Measurements from ENCODE around the gene ALKBH4.

ALKBH4 gene

DNA sequence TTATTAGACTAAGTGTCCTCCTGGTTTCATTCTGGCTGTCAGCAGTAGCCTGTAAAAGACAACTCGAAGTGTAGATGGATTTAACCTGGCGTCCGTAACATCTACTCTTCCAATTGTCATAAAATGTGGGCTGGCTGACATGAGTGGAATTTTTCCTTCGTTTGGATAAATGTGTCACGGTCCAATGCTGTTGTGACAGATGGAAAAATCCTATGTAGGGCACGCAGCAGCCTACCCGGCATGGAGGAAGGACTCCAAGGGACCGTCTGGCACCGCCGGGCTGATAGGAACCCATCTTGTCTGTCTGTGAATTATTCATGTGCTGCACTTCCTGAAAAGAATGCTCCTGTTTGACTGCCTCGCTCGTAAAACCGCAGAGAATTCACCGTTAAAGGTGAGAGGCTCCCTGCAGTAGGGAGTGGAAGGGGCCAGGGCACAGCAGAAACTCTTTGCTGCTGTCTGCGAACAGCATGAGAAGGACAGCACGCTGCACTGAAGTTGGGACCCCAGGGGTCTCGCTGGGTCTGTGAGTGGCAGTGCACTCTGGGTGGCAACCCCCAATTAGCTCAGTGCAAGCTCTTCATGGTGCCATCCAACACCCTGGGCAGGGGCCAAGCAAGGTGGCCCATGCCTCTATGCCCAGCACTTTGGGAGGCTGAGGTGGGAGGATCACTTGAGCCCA lies 32.9 kb downstream of the ALKBH4 start:
- H3K4me1 Mint-ChIP-seq = peaks cover 74% of the 10 kb centered on the region
- H3K27me3 Mint-ChIP-seq = no peaks in the 10 kb centered on the region
- peaks cover 11% of the 10 kb centered on the region for H3K36me3 Mint-ChIP-seq (ENCODE audit: low read depth)
- peak overlapping the region; percentile 71 for H3K4me3 Mint-ChIP-seq
- no peaks in the 10 kb centered on the region for H3K9me3 Mint-ChIP-seq
- peak overlapping the region; percentile 90 for H3K27ac Mint-ChIP-seq
- ATAC-seq (peak; percentile 45), DNase-seq (peak; percentile 52)

DNA sequence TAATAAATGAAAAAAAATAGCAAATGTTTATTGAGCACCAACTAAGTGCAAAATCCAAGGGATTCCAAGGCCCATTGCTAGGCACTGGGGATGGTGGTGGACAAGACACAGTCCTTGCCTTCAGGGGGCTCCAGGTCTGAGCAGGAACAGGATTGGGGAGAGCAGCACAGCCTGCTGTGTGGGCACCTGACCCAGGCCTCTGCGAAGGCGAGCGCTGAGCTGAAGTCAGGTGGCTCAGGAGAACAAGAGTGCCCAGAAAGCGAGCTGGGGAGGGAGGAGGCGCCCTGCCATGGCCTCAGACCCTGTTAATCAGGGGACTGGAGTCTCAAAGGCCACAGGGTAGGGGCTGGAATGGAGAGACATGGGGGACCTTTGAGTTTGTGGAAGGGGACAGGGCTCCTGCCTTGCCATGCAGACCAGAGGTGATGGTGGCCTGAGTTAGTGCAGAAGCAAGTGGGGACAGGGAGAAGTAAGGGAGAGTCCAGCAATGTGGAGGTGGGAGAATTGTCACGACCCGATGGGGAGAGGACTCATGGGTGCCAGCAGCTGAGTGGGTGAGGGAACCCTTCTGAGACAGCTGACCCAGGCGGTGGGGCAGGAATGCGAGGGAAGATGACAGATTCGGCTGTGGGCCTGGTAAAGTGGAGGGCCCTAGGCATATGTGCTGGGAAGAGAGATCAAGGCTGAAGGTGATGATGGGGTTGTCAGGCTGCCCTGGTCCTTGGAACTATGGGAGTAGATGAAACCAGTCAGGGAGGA lies 35.3 kb downstream of the ALKBH4 start:
- Mint-ChIP-seq H3K4me3 (no peak overlapping the region), H3K27me3 (no peaks in the 10 kb centered on the region), H3K9me3 (no peaks in the 10 kb centered on the region), H3K4me1 (peaks cover 83% of the 10 kb centered on the region), H3K36me3 (ENCODE audit: low read depth) (peaks cover 26% of the 10 kb centered on the region), H3K27ac (peak overlapping the region; percentile 14)
- no peak for ATAC-seq
- no peak for DNase-seq

DNA sequence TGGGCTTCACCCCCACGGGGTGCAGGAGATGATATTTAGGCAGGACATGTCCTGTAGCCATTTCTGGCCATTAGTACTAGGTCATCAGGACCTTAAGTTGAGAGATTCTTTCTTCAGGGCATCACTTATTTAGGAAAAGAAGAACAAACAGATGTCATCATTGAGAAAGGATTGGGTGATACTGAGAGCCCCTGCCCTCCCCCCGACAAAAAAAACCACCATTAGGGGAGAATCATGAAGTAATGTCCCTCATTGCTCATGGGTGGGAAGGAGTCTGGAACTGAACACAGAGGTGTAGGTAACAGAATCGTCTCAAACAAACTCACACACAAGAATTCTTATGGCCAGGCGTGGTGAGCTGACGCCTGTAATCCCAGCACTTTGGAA lies 37.7 kb downstream of the ALKBH4 start:
- H3K9me3 Mint-ChIP-seq = no peaks in the 10 kb centered on the region
- peaks cover 79% of the 10 kb centered on the region for H3K4me1 Mint-ChIP-seq
- peak overlapping the region; percentile 83 for H3K4me3 Mint-ChIP-seq
- DNase-seq (no peak), ATAC-seq (no peak)
- no peaks in the 10 kb centered on the region for H3K27me3 Mint-ChIP-seq
- peaks cover 26% of the 10 kb centered on the region for H3K36me3 Mint-ChIP-seq (ENCODE audit: low read depth)
- peak overlapping the region; percentile 100 for H3K27ac Mint-ChIP-seq

DNA sequence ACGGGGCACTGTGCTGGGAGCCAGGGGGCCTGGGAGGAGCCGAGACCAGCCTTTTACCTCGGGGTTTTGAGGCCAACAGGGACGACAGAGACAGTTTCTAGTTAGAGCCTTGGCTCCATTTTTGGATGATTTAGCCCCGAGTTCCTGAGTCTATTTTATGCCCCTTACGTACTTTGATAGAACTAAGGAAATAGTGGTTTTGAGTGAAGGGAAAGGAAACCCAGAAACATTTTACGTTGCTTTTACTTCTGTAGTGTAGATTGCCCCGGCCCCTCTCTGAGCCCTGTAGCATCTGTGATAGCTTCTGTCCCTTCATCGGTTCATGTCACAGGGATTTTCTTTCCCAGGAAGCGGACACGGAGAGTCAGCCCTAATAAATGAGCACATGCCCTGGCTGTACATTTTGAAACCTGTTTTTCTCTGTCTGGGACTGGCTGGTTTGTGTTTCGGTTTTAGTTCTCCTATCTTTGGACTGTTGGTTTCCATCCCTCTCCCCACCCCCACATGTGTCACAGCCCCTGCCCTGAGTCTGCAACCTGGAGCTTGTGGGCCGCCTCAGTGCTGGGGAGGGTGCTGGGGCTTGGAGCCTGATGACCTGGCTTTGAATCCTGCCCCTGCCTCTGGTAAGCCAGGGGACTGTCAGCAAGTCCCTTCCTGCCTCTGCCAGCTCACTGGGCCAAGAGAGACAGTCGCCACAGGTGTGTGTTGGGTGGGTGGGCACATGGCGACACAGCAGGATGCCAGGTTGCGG lies 38.2 kb downstream of the ALKBH4 start:
- DNase-seq (peak; percentile 80), ATAC-seq (peak; percentile 83)
- no peaks in the 10 kb centered on the region for H3K27me3 Mint-ChIP-seq
- H3K9me3 Mint-ChIP-seq = no peaks in the 10 kb centered on the region
- peak overlapping the region; percentile 83 for H3K4me3 Mint-ChIP-seq
- peaks cover 73% of the 10 kb centered on the region for H3K4me1 Mint-ChIP-seq
- peak overlapping the region; percentile 100 for H3K27ac Mint-ChIP-seq
- H3K36me3 Mint-ChIP-seq (ENCODE audit: low read depth) = peaks cover 26% of the 10 kb centered on the region

DNA sequence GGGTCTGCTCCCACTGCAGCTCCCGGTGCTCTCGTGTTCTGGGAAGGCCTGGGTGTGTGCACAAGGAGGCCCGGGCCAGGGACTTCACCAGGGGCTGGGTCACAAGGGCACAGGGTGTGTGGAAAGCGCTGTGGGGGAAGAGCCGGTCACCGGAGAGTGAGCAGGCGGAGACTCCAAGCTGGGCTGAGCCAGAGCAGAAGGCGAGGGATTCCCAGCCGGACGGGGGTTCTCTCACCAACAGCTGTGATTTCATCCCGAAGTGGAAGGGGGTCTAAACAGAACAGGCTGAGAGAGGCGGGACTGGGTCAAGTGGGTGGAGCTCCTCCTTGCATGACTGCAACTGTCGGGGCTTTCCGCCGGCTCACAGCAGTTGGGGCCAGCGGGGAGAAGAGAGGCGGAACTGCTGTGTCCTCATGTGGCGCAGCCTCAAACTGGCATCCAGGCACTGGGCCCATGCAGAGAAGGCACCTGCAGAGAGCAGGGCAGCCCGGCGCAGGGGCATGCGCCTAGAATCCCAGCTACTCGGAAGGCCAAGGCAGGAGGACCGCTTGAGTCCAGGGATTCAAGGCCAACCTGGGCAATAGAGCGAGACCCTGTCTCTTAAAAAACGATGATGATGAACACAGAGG lies 38.9 kb downstream of the ALKBH4 start:
- Mint-ChIP-seq H3K27me3 (no peaks in the 10 kb centered on the region), H3K36me3 (ENCODE audit: low read depth) (peaks cover 29% of the 10 kb centered on the region), H3K27ac (peak overlapping the region; percentile 100), H3K4me3 (peak overlapping the region; percentile 83), H3K9me3 (no peaks in the 10 kb centered on the region), H3K4me1 (peaks cover 72% of the 10 kb centered on the region)
- DNase-seq (peak; percentile 85), ATAC-seq (peak; percentile 81)

DNA sequence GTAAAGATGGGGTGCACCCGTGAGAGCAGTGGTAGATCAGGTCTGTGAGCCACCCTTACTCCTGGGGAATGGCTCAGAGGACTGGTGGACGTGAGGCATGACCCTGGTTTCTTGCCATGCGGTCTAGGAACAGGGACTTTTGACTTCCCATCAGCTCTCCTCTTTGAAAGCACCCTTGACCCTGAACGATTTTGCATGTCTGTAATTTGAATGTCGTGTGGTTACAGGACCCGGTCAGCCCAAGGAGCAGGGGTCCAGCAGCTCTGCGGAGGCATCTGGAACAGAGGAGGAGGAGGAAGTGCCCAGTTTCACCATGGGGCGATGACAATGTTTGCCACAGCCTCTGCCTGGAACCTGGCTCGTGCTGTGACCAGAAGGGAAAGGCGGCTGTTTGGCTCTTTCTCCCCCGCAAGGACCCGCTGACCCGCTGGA lies 39.9 kb downstream of the ALKBH4 start:
- ATAC-seq (no peak), DNase-seq (no peak)
- H3K9me3 Mint-ChIP-seq = no peaks in the 10 kb centered on the region
- peak overlapping the region; percentile 100 for H3K27ac Mint-ChIP-seq
- H3K36me3 Mint-ChIP-seq (ENCODE audit: low read depth) = peaks cover 34% of the 10 kb centered on the region
- H3K4me1 Mint-ChIP-seq = peaks cover 75% of the 10 kb centered on the region
- H3K27me3 Mint-ChIP-seq = no peaks in the 10 kb centered on the region
- no peak overlapping the region for H3K4me3 Mint-ChIP-seq

DNA sequence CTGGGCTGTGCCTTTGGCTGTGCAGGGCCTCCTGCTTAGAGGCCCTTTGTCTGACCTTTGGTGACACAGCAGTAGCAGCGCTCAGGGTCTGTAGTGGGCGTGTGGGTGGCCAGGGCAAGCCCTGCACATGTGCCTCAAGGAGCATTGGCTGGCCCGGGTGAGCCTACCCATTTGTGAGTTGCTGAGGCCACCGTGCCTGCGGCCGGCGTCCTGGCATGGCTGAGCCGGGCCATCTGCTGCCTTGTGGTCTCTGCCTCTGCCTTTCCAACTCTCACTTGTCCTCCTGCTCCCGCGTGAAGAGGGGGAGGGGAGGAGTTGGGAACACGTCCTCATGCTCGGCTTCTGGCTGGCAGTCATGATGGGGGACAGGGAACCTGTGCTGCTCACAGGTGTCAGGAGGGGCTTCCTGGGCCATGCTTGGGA lies 40.5 kb downstream of the ALKBH4 start:
- Mint-ChIP-seq H3K9me3 (no peaks in the 10 kb centered on the region), H3K27ac (peak overlapping the region; percentile 100), H3K4me3 (no peak overlapping the region), H3K4me1 (peaks cover 73% of the 10 kb centered on the region), H3K27me3 (no peaks in the 10 kb centered on the region), H3K36me3 (ENCODE audit: low read depth) (peaks cover 36% of the 10 kb centered on the region)
- no peak for ATAC-seq
- DNase-seq = no peak

DNA sequence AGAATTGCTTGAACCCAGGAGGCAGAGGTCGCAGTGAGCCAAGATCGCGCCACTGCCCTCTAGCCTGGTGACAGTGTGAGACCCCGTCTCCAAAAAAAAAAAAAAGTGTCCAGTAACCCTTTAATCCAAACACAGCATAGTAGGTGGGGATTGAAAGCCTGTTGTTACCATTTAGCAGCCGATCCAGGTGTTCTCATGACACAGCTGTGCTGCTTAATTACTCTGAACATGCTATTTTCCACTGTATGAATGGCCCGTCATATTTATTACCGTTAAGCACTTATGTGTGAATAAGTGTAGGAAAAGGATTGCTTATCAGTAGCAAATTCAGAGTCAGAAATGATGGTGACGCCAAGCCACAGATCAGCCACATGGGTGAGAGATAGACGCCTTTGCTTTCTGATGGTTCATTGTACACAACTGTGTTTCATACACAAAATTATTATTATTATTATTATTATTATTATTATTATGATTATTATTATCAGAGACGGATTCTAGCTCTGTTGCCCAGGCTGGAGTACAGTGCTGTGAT lies 42.9 kb downstream of the ALKBH4 start:
- H3K27me3 Mint-ChIP-seq = no peaks in the 10 kb centered on the region
- H3K4me3 Mint-ChIP-seq = no peak overlapping the region
- peaks cover 40% of the 10 kb centered on the region for H3K36me3 Mint-ChIP-seq (ENCODE audit: low read depth)
- no peak overlapping the region for H3K27ac Mint-ChIP-seq
- DNase-seq (no peak), ATAC-seq (no peak)
- no peaks in the 10 kb centered on the region for H3K9me3 Mint-ChIP-seq
- H3K4me1 Mint-ChIP-seq = peaks cover 74% of the 10 kb centered on the region

DNA sequence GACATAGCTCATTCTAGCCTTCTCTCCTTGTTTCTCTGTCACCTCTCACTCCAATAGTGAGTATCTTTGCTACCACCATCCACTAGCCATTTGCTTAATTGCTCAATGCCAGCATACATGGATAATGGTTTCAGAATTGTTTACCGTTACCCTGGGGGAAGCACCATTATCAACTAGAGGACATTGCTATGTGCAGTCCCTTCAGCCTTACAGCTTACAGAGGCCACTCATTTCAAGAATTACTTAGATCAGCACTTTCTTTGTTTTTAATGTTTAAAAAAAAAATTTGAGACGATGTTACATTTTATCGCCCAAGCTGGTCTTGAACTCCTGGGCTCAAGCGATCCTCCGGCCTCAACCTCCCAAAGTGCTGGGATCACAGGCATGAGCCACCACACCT lies 46.1 kb downstream of the ALKBH4 start:
- no peak for ATAC-seq
- no peak overlapping the region for H3K4me3 Mint-ChIP-seq
- H3K27ac Mint-ChIP-seq = peak overlapping the region; percentile 35
- peaks cover 72% of the 10 kb centered on the region for H3K4me1 Mint-ChIP-seq
- no peak for DNase-seq
- H3K36me3 Mint-ChIP-seq (ENCODE audit: low read depth) = peaks cover 48% of the 10 kb centered on the region
- H3K27me3 Mint-ChIP-seq = no peaks in the 10 kb centered on the region
- H3K9me3 Mint-ChIP-seq = no peaks in the 10 kb centered on the region

DNA sequence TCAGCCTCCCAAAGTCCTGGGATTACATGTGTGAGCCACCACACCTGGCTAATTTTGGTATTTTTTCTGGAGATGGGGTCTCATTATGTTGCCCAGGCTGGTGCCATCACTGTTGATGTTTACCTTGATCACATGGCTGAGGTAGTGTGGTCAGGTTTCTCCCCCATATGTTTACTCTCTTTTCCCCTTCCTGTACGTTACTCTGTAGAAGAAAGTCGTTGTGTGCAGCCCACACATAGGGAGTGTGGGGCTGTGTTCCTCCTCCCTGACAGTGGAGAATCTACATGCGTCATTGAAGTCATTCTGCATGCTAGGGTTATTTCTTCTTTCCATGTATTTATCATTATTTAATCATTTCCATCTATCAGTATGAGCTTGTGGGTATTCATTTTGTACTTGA lies 47.6 kb downstream of the ALKBH4 start:
- ATAC-seq = peak; percentile 34
- H3K4me3 Mint-ChIP-seq = no peak overlapping the region
- H3K4me1 Mint-ChIP-seq = peaks cover 75% of the 10 kb centered on the region
- no peaks in the 10 kb centered on the region for H3K9me3 Mint-ChIP-seq
- DNase-seq = no peak
- H3K36me3 Mint-ChIP-seq (ENCODE audit: low read depth) = peaks cover 52% of the 10 kb centered on the region
- peak overlapping the region; percentile 94 for H3K27ac Mint-ChIP-seq
- no peaks in the 10 kb centered on the region for H3K27me3 Mint-ChIP-seq

DNA sequence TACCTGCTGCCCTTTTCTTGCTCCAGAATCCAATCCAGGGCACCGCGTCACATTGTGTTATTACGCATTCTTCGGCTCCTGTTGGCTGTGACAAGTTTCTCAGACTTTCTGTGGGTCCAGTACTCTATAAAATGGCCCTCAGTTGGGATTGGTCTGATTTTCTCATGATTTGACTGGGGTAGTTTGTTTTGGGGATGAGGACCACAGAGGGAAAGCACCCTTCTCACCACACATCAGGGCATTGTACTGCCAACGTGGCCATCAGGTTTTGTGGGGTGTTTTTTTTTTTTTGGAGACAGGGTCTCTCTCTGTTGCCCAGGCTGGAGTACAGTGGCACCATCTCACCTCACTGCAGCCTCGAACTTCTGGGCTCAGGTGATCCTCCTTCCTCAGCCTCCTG lies 48.3 kb downstream of the ALKBH4 start:
- no peaks in the 10 kb centered on the region for H3K27me3 Mint-ChIP-seq
- no peaks in the 10 kb centered on the region for H3K9me3 Mint-ChIP-seq
- ATAC-seq (no peak), DNase-seq (no peak)
- H3K4me1 Mint-ChIP-seq = peaks cover 79% of the 10 kb centered on the region
- H3K4me3 Mint-ChIP-seq = peak overlapping the region; percentile 55
- peaks cover 58% of the 10 kb centered on the region for H3K36me3 Mint-ChIP-seq (ENCODE audit: low read depth)
- peak overlapping the region; percentile 94 for H3K27ac Mint-ChIP-seq

DNA sequence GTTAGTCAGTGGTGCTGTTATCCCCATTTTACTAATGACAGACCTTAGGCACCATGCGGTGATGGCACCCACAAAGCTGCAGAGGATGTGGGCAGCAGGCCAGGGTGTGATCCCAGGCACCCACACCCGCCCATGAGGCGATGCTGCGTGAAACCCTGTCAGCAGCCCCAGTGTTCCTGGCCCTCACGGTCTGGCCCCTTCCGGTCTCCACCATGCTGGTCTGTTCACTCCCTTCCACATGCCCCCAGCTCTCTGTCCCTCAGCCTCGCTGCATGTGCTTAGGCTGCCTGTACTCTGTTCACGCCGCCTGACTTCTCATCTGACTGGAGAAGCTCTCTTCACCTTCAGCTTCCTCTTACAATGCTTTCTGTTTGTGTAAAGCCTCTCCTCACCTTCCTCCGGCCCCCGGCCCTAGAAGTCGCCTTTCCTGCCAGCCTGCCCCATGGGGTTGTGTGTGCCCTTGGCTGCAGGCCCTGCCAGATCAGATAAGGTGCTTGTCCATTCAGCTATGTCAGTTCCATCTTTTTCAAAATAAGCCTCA lies 48.9 kb downstream of the ALKBH4 start:
- DNase-seq (peak; percentile 70), ATAC-seq (peak; percentile 84)
- H3K27me3 Mint-ChIP-seq = no peaks in the 10 kb centered on the region
- H3K4me3 Mint-ChIP-seq = peak overlapping the region; percentile 55
- peaks cover 74% of the 10 kb centered on the region for H3K4me1 Mint-ChIP-seq
- no peaks in the 10 kb centered on the region for H3K9me3 Mint-ChIP-seq
- peak overlapping the region; percentile 94 for H3K27ac Mint-ChIP-seq
- peaks cover 57% of the 10 kb centered on the region for H3K36me3 Mint-ChIP-seq (ENCODE audit: low read depth)

DNA sequence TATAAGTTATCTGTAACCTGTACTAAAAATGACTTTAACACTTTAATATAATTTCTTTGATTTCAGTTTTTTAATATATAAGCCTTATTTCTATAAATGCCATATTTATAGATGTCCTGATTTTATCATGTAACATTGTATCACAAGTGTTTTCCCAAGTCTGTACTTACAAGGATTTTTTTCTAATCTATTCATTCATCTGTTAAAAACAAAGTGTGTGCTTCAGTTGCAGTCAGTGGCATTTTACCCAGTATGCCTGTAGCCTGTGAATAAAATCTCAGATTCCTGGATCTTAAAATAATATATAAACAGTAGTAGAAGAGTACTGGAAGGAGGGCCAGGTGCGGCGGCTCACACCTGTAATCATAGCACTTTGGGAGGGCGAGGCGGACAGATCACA lies 51.1 kb downstream of the ALKBH4 start:
- Mint-ChIP-seq H3K9me3 (no peaks in the 10 kb centered on the region), H3K4me1 (peaks cover 56% of the 10 kb centered on the region), H3K27ac (no peak overlapping the region)

DNA sequence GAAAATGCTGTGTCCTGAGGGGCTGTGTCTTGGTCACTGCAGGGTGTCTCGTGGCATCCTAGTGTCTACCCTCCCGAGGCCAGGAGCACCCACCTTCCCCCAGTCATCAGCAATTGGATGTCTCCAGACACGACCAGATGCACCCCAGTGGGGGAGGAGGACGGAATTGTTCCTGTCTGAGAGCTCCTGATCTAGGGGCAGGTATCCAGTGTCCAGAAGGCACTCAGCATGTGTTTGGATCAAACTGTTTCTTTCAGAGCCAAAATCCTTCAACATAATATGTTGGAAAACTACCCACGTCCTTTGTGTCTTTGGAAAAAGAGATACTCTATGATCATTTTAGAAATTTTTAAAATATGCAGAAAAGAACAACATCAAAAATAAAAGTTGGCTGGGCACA lies 51.6 kb downstream of the ALKBH4 start:
- peaks cover 56% of the 10 kb centered on the region for H3K4me1 Mint-ChIP-seq
- H3K36me3 Mint-ChIP-seq (ENCODE audit: low read depth) = peaks cover 64% of the 10 kb centered on the region
- DNase-seq (no peak), ATAC-seq (no peak)
- no peaks in the 10 kb centered on the region for H3K9me3 Mint-ChIP-seq
- H3K4me3 Mint-ChIP-seq = no peak overlapping the region
- H3K27ac Mint-ChIP-seq = no peak overlapping the region
- no peaks in the 10 kb centered on the region for H3K27me3 Mint-ChIP-seq

More for the DNA sequence above, 51.1 kb downstream of the ALKBH4 start:
- peaks cover 63% of the 10 kb centered on the region for H3K36me3 Mint-ChIP-seq (ENCODE audit: low read depth)
- ATAC-seq (no peak), DNase-seq (no peak)
- H3K27me3 Mint-ChIP-seq = no peaks in the 10 kb centered on the region
- no peak overlapping the region for H3K4me3 Mint-ChIP-seq

Data from activated naive CD8-positive, alpha-beta T cell treated with anti-CD3 and anti-CD28 coated beads, Interleukin-2, amount 50 U/mL, for 24 hours (primary cell).